ENCODE measurements around the gene PKP3.
"Not testable (repeated sequence)": the region's sequence is repeated elsewhere in the genome, so short reads cannot be mapped to it uniquely, and the experiment has no call there.

Gene PKP3

DNA sequence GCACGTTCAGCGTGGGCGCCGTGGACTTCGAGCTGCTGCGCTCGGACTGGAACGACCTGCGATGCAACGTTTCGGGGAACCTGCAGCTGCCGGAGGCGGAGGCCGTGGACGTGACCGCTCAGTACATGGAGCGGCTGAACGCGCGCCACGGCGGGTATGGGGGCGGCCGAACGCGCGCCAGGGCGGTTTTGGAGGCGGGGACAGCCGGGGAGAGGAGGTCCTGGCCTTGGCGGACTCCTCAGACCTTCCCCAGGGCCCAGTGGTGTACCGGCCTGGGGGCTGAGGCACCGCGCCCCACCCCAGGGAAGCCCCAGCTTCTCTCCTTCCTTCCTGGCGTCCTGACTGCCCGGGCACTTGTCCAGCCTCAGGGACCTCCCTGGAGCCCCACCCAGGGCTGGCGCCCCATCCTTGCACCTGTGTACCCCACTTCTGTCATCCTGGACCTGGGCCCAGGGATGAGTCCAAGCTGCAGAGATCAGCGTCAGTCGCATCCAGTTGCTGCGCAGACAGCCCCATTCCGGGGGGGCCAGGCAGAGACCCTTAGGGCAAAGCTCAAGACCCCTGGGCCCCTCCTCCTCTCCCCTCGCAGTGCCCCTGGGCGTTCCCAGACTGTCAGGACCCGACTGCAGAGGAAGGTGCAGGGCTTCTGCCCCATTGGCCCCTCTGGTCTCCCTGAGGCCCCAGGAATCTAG lies 16.7 kb upstream of the PKP3 start:
- DNase-seq: no peak

DNA sequence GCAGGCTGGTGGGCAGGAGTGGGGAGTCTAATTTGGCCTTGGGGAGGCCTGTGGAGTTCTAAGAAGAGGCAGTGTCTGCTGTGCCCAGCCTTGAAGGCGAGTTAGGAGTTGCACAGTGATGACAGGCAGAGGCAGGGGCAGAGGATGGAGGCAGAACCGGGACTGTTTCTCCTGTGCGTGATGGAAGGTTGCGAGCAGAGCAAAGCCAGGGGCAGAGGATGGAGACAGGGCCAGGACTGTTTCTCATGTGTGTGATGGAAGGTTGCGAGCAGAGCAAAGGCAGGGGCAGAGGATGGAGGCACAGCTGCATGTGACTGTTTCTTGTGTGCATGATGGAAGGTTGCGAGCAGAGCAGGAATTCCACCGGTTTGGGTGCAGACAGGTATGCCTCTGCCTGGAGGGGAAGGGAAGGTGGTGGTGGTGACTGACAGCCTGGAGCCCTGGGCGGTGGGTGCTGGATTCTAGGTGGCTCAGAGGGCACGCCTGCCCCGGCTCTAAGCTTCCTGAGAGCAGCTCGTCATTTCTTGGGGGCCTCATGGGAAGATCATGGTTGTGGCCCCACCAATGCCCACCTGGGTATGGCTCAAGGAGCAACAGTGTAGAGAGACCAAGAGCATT lies 16.0 kb upstream of the PKP3 start:
- no peak for DNase-seq

DNA sequence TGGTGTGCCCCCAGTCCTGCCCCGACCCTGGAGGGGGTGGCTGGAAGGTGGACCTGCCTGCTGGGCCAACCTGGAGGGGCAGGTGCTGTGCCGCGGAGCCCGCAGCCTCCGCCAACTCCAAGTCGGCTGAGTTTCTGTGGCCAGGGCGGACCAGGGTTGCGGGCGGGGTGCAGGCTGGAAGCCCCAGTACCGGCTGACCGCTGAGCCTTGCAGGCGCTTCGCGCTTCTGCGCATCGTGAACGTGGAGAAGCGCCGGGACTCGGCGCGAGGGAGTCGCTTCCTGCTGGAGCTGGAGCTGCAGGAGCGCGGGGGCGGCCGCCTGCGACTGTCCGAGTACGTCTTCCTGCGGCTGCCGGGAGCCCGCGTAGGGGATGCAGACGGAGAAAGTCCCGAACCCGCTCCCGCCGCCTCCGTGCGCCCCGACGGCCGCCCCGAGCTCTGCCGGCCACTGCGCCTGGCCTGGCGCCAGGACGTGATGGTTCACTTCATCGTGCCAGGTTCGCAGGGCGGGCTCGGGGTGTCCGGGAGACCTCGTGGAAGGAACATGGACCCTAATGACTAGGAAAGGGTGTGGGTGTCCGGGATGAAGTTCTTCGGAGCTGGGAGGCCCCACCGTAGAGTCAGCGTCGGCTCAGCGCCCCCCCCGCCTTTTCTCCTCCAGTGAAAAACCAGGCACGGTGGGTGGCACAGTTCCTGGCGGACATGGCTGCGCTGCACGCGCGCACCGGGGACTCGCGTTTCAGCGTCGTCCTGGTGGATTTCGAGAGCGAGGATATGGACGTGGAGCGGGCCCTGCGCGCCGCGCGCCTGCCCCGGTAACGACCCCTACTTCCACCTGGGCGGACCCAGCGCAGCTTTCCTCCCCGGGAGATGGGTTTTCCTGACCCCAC lies 14.6 kb upstream of the PKP3 start:
- no peak for DNase-seq

DNA sequence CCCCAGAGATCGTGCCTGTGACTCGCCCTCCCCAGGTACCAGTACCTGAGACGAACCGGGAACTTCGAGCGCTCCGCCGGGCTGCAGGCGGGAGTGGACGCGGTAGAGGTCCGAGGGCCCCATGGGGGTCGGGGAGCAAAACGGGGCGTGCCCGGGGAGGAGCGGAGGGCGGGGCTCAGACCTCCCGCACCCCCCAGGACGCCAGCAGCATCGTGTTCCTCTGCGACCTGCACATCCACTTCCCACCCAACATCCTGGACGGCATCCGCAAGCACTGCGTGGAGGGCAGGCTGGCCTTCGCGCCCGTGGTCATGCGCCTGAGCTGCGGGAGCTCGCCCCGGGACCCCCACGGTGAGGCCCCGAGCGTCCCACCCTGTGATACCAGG lies 13.9 kb upstream of the PKP3 start:
- no peak for DNase-seq

DNA sequence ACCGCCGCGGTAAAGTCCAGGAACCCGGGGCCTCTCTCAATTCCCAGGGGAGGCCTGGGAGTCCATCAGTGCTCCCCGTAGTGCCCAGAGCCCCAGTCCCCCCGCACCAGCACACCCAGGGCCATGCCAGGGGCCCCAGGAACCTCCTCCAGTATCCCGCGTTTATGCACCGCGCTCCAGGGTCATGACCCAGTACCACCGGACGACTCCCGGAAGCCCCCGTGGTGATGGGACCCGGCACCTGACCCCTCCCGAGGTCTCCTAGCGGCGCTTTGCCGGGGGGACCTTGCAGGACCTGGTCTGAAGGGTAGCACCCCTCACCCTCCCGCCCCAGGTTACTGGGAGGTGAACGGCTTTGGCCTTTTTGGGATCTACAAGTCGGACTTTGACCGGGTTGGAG lies 13.5 kb upstream of the PKP3 start:
- no peak for DNase-seq

DNA sequence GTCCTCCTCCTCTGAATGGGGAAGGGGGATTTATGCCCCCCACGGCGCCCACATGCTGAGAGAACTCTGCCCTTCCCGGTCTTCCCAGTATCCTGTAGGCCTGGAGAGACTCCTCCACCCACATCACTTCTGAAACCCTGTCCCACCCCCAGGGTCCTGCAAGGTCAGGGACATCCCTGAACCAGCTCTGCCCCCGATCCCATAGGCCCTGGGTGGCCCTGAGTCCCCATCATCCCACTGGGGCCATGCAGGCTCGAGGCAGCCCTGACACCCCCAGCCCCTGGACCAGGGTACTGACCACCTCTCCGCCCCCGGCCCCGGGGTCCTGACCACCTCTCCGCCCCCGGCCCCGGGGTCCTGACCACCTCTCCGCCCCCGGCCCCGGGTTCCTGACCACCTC lies 13.0 kb upstream of the PKP3 start:
- no peak for DNase-seq

DNA sequence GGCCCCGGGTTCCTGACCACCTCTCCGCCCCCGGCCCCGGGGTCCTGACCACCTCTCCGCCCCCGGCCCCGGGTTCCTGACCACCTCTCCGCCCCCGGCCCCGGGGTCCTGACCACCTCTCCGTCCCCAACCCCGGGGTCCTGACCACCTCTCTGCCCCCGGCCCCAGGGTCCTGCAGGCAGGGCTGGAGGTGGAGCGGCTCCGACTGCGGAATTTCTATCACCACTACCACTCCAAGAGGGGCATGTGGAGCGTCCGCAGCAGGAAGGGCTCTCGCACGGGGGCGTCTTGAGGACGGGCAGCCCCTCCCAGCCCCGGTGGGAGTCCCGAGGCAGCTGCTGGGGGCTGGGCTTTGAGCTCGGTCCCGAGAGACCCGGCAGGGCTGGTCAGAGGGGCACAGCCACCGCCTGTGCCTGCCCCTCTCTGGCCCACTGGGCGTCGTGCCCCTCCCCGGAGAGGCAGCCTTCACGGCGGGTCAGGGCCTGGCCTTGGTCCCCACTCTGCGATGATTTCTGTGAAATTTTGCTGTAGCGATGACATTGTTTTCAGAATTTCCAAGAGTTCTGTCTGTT lies 12.4 kb upstream of the PKP3 start:
- no peak for DNase-seq

DNA sequence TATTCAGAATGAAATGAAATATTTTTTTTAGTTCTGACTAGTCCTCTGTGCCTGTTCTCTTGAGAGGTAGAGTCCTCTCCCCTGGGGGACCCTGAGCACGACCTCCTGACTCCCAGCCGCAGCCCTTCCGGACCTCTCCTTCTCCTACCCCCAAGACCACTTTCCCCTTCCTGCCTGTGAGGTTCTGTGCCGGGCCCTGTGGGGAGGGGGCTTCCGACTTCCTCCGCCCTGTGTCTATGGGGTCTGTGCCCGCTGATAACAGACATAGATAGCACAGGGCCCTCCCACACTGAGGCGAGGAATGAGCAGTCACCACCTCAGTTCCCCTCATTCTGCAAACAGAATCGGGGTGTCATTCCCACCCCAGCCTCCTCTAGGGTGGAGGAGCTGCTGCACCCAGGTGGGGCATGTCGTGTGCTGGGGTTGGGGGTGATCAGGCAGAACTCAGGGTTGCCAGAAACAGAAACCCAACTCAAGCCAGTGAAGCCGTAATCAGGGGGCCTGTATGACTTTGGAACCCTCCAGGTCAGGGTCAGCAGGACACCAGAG lies 11.9 kb upstream of the PKP3 start:
- no peak for DNase-seq

DNA sequence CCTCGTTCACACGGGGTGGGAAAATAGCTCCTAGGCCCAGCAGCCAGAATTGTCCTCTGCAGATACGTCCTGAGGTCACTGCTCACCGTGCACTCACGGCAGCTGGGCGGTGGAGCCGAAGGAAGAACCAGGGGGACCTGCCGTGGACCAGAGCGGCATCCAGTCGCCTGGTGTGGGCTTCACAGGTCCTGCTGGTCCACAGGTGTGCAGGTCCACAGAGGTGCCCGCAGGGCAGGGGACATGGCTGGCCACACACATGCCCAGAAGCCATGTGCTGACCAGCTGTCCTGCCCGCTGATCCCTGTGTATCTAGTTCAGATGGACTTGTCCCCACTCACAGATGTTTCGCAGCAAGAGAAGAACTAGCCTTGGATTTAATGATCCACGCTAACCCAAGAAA lies 10.6 kb upstream of the PKP3 start:
- DNase-seq: no peak

DNA sequence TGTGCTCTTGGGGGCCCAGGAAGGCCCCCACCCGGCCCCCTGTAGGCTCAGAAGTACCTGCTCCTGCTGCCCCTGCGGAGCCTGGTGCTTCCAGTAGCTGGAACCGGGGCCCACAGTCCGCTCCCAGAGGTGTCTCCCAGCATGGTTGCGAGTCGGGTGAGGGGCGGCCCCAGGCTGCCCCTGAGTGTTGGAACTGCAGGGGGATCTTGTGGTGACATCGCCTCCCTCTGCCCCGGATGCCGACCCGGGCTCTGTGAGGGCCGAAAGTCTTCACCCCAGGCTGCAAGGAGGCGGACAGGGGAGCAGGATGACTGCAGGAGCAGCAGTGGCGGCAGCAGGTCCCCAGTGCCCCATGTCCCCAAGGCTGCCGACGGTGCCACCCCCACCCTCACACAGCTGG lies 9.5 kb upstream of the PKP3 start:
- no peak for DNase-seq

DNA sequence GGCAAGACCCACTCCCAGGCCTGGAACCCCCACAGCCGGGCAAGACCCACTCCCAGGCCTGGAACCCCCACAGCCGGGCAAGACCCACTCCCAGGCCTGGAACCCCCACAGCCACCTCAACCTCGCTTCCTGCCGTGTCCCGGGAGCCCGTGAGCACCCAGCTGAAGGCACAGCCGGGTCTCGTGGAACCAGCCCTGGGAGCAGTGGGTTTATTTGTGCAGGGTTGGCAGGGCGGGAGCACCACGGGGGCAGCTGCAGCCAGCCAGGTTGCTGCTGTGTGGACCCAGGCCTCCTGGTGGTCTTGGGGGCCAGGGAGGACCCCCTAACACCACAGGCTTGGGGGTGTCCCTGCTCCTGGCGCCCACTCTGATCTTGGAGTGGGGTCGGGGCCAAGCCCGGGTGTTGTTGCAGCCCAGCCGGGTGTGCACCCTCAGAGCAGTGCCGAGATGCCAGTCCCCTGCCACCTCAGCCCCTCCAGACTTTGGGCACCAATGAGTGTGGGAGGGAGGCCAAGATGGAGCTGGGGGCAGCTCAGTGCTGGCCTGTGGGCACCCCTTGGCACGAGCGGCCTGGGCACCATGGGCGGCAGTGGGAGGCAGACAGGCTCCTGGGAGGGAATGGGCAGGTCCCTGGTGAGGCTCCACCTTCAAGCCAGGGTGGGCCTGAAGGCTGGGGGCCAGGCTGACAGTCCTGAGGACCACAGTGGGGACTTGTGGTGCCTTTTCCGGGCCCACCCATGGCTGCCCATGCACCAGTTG lies 8.2 kb upstream of the PKP3 start:
- no peak for DNase-seq

DNA sequence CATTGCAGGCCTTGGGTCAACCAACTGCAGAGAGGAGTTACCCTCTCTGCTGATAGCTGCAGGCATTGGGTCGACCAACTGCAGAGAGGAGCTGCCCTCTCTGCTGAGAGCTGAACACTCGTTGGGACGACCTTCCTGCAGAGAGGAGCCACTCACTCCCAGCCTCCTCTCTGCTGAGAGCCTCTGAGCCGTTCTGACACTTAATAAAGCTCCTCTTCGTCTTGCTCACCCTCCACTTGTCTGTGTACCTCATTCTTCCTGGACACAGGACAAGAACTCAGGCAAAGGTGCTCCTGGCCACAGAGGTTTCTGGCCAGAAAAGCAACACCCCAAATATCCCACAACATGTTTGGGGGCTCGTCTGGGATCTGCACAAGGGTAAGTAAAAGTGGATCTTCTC lies 7.5 kb upstream of the PKP3 start:
- DNase-seq: no peak

DNA sequence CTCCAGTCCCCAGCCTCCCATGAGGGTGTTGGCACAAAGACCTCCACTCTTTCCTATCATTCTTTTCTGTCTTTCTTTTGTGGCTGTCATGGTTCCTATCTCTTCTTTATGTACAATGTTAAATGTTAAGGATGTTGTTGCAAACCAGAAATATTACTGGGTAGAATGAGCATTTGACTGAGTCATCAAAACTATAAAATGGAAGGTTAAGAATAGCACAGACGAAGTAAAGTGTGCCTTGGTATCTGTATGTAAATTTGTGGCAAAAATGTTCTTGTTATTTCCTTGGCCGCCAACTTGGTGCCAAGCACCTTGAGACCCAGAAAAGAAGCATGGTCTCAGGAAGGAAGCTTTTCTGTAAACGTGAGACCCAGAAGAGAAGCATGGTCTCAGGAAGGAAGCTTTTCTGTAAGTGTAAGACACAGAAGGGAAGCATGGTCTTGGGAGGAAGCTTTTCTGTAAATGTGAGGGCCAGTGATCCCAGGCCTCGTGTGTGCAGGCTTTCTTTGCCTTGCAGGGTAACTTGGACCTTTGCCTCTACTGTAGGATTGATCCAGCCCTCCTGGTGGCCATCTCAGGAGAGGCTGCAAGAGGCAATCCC lies 6.7 kb upstream of the PKP3 start:
- DNase-seq: no peak

DNA sequence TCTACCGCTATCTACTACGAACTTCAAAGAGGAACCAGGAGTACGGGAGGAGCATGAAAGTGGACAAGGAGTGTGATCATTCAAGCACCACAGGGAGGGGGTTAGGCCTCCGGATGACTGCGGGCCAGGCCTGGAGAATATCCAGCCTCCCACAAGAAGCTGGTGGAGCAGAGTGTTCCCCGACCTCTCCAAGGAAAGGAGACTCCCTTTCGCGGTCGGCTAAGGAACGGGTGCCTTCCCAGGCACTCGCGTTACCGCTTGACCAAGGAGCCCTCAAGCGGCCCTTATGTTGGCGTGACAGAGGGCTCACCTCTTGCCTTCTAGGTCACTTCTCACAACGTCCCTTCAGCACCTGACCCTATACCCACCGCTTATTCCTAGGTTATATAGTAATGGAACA lies 4.6 kb upstream of the PKP3 start:
- DNase-seq: not testable (repeated sequence)

DNA sequence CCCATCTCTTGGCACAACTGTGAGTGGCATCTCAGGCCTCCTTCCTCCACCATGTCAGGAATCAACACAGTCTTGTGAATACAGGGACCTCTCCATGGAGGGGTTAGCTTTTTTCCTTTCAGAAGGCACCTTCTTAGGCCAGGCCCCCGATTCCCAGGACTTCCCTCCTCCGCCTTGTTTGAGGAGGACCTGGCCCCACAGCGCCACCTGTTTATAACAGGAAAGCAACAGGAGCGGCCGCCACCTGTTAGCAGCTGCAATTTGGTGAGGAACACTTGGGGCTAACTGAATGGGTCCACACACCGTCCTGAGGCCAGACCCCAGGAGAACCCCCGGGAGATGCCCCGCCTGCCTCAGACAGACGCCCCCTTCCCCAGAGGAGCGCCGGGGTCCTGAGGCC lies 3.8 kb upstream of the PKP3 start:
- DNase-seq: no peak

DNA sequence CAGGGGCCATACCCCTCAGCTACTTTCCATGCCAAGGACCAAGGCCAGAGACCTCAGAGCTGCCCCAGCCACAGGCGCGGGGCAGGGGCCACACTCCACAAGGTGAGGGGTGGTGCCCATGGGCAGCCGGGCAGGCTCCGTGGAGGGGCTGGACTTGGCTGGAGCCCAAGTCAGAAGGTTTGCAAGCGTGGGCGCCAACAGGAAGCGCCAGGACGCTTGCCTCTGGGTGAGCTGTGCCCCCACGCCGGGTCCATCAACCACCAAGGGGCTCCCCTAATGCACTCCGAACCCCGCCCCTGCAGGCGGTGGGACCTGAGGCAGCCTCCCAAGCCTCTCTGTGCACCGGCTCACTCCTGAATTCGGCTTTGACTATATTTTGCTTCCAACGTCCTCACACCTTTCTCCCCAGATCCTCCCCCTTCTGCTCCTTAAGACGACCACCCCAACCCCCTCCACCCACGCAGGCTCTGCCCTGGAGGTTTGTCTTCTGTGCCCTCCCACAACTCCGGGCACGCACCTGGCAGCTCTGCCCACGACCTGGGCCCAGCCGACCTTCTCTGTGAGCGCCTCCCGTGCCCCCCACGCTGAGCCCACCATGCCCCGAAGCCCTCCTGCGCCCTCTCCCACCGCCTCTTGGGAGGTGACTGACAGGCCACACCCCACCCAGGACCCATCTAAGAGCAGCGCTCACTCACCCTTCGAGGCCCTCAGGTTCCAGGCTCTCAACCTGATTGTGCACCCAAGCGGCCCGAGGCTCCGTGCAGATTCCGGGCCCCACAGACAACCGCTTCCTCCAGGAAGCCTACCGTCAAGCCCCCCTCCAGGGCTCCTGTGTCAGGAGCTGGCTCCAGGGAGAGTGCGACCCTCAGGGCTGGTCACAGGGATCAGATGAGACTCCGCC lies 2.6 kb upstream of the PKP3 start:
- DNase-seq: no peak

DNA sequence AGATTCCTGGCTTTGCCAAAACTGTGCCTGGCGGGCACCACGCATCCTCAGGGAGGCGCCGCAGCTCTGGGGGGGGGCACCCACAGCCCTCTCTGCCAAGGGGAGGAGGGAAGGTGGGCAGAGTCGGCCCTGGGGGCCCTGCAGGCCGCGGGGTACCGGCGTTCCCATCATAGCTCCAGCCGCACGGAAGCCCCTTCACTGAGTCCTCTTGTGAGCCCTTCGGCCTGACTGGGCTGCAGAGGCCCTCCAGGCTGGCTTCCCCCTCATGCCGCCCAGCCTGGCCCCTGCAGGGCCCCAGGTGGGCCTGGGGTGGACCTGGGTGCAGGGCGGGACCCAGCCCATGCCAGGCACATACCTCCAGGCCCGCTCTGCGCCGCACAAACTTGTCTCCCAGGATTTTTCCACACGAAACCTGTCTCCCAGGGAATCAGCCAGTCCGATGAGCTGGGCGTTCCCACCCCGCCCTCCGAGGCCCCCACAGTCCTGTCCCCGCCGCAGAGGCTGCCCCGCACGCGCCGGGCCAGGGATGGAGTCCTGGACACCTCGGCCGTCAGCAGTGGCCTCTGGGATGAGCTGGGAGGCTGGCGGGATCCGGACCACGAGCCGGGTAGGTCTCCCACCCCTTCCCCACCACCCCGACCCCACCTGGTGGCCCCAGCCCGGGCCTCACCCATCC lies 1.8 kb upstream of the PKP3 start:
- no peak for DNase-seq

DNA sequence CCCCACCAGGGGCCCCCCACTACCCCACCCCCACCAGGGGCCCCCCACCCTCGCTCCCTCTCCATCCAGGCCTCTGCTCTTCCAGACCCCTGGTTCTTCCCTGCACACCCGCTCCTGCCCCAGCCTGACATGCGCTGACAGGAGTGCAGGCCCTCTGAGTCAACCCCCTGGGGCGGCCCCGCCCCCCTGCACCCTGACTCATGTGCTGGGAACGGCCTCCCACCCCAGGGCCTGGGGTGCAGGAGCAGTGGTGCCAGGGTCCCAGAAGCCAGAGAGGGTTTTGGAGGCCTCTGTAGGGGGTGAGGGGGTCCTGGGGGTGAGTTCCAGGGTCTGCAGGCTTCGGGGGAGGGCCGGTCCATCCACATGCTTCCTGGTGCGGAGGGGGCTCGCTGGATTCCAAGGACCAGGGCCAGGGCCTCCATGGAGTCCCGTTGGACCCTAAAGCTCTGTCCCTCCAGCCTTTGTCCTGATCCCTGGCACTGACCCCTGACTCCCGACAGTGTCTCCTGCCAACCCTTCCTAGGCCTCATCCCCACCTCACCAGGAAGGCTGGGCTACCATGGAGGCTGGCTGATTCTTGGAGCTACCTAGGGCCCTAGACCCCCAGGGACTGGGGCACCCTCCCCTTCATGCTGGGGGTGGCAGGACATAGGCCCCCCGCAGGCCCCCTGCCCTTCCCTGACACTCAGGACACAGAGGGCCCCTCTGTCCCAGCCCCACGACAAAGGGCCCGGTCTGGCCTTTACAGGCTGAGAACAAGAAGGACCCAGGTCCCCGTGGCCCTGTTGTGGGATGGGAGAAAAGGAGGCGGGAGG lies 583 bp upstream of the PKP3 start:
- no peak for DNase-seq
